GM19351 (cell line): ENCODE data around the gene GP5.

Source experiments
- ATAC-seq: cut with Tn5 transposase; IDR thresholded peaks from one replicate; pipeline ENCODE4 v1.9.1; 2021; ENCODE audit warnings: mild to moderate bottlenecking, moderate library complexity; ENCODE audit not compliant: unreplicated experiment

Gene GP5, protein sequence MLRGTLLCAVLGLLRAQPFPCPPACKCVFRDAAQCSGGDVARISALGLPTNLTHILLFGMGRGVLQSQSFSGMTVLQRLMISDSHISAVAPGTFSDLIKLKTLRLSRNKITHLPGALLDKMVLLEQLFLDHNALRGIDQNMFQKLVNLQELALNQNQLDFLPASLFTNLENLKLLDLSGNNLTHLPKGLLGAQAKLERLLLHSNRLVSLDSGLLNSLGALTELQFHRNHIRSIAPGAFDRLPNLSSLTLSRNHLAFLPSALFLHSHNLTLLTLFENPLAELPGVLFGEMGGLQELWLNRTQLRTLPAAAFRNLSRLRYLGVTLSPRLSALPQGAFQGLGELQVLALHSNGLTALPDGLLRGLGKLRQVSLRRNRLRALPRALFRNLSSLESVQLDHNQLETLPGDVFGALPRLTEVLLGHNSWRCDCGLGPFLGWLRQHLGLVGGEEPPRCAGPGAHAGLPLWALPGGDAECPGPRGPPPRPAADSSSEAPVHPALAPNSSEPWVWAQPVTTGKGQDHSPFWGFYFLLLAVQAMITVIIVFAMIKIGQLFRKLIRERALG

DNA sequence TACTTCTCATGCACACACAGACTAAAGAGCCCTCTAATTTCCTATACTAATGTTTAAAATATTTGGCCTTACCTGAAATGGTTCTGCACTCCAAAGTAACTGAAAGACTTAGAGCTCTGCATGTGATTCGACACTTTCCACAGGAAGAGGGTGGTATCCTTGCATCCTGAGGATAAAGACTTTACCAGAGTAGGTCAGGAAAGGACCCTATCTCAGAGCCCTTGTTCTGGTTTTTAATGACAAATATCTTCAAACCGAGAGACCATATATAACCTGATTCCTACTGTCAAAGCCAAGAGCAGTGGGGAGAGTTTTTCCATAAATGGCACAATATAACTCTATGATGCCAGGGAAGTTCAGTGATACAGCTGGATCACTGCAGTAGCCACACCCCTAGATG lies at the start of gene GP5:
Gene GP5, minus strand, starts transcription at position 101 of the 400 bp plus-strand sequence. CDS start 984 bp downstream, outside the sequence.
- ATAC-seq, result no peak

DNA sequence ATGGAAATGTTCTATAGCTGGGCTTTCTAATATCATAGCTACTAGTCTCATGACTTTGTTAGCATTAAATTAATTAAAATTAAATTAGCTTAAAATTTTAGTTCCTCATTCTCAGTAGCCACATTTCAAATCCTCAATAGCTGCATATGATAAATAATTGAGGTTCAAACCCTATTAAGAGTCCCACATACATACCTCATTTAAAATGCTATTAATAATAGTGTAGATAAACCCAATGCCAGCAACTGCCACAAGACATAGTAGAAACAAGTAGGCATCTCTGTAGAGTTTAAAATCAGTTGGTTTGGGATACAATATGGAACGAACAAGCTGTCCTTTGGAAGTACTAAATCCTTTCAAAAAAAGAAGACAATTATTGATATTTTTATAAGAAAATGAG lies 48.6 kb upstream of the GP5 start:
- ATAC-seq, result no peak

DNA sequence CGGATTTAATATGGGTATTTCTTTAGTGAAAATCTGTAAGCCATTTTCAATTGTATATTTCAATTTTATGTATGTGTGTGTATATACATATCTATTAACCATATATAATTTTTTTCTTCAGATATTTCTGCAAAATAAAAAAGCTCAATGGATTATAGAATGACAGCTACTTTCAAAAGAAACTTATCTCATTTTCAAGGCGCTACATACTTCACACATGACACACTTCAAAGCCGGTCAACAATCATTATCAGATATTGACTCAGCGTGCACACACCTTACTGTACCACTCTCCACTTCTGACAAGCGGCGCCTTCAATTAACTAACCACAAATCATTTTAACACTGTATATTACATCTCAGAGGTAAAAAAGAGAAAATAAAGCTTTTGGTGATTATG lies 48.1 kb upstream of the GP5 start:
- no peak for ATAC-seq

DNA sequence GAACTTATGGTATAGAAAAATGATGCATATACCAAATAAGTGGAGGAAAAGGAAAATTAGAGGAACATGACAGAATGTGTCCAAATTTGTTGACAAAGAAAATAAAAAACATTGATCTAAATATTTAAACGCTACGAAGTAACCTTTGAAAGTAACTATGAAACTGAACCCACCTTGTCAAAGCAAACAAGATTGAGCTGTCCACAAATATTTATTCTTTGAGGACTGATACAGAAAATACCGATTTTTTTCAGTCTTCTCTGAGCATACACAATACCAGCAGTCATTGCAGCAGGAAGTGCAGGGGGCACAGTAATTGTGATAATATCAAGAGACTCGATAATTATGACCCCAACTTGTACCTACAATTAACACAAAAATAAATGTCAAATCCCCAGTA lies 47.7 kb upstream of the GP5 start:
- ATAC-seq, result no peak

DNA sequence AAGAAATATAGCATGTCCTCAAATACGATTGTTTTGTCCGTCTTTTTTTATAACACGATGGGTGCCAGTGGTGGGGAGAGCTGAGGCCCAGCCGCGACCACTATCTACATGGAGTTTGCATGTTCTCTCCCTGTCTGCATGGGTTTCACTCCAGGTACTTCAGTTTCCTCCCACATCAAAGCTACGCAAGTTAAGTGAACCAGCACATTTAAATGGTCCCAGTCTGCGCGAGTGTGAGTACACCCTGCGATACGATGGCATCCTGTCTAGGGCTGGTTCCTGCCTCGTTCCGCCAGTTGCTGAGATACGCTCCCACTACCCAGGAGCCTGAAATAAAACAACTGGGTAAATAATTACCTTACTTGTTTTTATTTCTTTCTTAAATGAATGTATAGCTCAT lies 47.1 kb upstream of the GP5 start:
- ATAC-seq, result no peak

DNA sequence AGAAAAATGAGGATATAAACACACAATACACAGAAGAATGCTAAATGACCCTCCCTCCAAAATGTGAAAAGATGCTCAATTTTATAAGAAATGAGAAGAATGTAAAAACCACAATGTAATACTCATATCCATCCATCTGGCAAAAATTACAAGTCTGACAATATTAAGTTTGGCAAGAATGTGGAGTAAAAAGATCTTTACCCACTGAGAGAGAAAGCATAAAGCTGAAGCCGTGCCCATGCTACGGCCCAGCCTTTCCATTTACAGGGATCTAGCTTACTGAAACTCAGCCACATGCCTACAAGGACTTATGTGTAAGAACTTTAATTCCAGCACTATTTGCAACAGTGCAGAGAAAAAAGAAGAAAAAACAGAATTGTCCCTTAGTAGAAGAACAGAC lies 44.8 kb upstream of the GP5 start:
- ATAC-seq, result no peak

DNA sequence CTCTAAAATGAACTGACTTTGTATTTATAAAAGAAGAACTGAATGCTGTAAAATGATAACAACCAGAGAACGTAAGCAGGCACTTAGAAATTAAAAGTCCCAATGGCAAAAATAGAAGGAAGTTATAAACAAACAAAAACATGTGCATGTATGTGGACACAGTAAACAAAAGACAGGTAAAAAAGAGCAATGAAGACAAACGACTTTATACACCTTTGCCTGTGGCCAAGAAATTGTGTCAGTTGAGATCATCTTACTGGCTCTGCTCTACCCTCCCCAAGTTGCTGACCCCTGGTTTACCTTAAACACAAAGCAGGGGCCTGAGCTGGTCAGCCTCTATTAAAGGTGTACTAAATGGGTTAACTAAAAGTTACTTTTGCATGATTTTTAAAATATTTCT lies 41.7 kb upstream of the GP5 start:
- no peak for ATAC-seq

DNA sequence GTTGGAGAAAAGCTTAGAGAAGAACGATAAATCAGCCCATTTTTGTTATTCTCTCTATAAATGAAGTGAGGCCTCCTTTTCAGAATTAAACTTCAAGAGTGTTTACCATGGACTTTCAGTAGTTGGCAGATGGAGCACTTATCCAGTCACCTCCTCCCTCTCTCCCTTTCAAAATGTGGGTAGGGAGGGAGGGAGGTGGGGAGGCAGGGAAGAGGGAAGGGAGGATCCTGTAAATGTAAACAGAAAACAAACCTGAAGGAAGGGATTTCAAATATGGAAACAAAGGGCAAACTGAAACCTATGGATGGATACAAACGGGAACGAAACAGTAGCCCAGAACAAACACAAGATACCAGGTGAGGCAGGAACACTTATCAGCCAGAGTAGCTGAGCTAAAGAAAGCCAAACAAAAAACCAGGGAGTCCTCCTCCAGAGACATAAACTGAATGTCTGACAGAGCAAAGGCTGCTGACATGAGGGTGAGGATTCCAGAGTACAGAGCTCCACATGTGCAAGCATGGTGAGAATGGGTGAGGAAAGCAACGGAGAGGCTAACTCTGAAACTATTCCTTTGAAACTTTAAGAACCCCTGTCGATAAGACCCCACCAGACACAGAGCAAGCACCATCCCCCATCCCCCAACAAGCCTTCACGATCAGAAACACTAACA lies 41.0 kb upstream of the GP5 start:
- ATAC-seq, result no peak

DNA sequence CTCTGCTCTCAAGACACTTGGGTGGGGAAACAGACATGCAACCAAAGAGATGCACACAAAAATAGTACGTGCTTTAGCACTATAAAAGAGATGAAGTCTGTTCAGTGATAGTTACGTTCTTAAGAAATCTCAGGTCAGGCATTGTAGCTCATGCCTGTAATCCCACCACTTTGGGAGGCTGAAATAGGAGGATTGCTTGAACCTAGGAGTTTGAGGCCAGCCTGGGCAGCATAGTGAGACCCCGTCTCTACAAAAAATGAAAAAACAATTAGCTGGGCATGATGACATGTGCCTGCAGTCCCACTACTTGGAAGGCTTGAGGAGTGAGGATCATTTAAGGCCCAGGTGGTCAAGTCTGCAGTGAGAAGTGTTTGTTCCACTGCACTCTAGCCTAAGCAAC lies 35.4 kb upstream of the GP5 start:
- no peak for ATAC-seq

DNA sequence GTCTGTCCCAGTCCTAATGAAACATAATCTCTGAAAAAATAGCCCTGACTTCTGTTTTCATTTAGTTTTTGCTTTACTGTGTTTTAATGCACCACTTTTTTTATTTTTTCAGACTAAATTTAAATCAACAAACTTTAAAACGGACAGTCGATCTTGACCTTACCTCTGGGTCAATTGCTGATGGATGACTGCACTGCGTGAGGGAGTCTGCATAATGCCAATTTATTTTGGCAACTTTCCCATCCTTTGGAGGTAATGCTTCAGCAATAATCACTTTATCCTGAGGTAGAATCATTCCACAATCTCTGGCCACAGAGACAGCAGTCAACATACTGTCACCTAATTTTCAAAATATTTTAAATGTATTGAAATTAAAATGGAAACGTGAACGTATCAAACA lies 32.5 kb upstream of the GP5 start:
- no peak for ATAC-seq

DNA sequence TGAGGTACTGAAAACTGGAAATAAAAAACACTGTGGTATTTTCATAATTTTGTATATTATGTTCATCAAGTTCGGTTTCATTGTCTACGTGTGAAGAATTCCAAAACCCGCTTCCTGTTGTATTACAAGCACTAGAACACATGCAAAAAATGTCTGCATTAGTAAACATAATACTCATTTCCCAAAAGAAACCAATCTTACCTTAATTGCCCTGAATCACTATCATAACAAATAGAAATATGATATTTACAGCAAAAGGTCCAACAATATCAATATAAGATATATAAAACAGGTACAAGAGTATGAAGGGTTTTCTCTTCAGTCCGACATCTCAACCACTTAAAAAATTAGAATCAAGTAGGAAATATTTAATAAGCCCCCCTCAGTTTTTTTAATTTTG lies 26.3 kb upstream of the GP5 start:
- ATAC-seq, result no peak

DNA sequence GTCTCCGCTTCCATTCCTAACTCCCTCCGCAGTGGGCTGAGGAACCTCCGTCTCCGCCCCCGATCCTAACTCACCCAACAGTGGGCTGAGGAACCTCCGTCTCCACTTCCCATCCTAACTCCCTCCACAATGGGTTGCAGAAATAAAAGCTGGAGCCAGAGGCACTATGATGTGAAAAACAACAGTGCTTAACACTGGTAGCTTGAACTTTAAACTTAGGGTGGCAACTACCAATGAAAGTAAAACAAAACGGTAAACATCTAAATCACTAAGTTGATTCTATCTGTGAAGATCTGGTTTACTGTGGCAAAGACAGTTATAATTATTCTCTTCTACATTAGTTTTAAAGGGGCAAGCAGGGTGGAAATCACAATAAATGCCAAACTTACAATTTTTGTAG lies 25.9 kb upstream of the GP5 start:
- no peak for ATAC-seq

DNA sequence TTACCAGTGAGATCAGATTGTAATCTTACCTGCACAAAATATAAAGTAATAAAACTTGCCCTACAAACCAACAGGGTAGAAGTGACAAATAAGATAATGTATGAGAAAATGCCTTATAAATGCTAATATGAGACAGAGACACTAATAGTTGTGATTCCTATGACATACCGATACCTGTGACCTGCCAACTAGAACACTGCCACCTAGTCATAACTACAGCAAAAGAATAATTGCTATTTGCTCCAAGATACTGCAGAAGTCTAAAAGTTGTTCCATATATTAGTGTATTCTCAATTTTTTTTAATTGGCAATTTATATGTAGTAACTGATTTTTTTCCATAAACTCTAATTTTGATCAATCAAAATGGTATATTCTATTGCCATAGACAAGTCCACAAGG lies 25.3 kb upstream of the GP5 start:
- ATAC-seq, result no peak

DNA sequence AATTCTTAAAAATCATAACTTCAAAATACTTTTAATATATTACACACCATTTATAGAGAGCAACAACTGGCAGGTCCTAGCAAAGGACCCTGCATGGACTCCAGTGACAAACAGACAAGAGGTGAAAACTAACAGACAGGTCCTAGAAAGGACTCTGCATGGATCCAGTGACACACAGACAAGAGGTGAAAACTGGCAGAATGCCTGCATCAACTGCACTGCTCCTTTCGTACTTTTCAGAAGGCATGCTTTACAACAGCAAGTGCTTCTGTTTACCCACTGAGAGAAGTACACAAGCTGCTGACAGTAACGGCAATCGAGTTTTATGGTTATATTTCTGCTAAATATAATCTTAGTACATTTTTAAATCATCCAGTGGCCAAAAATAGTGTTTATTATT lies 24.3 kb upstream of the GP5 start:
- ATAC-seq, result no peak

DNA sequence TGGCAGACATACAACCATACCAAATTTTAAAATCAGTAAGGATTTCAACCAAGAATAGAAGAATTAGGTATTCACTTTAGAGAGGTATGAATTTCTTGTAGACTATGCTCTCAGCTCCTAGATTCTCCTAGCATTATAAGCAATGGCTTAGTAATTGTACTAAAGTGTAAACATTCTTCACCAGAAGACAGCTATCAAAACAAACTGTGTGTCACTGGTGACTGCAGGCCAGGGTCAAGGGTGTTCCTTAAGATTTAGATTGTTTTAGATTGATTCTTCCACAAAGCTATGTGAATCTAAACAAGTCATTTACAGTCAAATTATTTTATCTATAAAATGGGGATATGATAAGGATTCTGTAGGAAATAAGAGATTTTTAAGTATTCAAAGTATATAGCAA lies 23.1 kb upstream of the GP5 start:
- ATAC-seq, result no peak

DNA sequence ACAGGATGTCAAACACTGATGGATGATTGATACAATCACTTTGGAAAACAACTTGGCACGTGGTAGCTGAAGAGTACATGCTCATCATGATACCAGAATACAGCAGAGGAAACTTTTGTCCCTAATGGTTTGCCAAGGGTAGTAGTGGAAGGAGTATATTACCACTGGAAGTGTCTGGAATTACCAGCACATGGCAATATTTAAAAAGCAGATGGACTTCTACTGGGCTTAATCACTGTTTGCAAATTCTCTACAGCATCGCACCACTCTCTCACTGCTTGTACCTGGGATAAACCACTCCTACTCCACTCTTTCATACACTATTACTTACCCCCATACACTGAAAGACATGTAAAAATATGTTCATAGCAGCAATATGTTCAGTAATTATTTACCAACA lies 19.6 kb upstream of the GP5 start:
- no peak for ATAC-seq

DNA sequence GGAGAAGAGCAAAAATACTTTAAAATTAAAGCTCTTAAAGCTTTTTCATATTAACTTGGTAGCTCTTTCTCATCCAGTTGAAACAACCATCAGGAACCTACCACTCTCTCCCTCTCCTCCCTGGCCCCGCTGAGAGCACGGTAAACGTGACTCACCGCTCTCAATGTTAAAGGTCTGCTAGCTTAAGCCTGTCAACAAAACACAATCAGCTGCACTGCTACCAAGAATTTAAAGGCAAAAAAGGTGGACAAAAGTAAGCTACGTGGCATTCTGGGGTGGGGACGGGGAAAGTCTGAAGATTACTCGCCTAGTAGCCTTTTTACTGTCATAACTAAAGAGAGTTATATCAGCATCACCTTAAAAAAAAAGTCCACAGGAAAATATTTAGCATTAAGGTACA lies 8.4 kb upstream of the GP5 start:
- no peak for ATAC-seq

DNA sequence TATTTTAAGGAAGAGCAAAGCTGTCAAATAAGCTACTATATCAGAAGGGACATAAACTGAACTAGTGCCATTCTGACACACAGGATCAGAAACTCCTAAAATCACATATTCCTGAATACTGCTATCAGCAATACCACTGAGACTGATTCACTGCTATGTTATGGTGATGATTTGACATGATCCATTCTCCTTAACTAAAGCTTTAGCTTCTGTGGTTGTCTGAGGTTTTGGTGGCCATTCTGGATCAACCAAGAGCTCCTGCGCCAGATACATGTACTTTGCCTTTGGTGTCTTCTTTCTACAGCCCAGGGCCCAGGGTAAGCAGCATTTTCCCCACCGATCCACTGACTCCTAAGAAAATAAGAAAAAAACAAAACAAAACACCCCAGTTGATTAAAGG lies 6.7 kb upstream of the GP5 start:
- no peak for ATAC-seq

DNA sequence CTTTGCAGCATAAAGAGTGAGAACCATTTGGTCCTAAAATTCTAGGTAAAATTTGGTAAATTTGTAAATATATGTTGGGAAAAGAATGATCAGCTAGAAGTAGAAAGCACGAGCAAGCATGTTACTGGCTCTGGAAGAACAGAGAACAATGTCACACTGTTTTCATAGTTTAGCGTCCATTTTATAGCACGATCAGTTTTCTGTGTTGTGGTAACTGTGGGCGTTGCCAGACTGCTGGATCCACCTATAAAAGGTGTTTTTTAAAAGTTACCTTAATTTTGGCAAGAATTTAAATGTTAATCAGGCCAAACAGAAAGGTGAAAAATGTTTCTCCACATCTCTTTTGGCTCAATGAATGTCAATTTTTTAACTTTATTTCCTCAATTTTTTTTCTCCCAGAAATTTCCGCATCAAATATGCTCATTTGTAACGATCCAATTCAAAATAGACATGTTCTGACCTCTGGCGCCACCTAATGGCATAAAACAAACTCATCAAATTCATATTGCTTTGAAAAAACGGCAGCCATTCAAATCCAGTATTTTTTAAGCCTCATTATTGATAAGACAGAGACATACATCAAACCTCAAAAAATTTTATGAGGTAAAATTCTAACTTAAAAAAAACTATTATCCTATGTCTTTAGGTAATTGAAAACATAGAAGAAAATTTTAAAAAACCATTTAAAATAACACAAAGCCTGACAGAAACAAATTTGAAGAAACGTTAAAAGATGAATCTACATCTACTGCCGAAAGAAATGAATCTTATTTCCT lies 5.5 kb upstream of the GP5 start:
- ATAC-seq, result no peak

DNA sequence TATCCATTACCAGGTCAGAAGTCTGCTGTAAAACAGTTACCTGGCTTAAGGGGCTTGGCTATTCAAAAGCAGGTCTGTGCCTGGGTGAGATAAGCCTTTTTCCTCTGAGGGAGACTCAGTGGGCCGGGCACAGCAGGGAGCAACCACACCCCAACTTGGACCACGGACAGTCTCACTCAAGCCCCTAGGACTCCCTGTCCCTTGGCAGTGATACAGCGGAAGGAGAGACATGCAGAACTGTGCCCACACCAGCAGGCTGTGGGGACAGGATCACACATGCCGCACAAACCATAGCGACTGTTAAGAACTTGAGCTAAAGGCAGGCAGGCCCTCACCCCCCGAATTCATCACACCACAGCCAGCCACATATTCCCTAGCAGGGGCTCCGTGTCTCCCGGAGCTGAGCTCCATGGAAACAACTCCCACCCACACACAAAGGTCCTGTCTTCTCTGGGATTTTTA lies 2.8 kb upstream of the GP5 start:
- ATAC-seq, result no peak

DNA sequence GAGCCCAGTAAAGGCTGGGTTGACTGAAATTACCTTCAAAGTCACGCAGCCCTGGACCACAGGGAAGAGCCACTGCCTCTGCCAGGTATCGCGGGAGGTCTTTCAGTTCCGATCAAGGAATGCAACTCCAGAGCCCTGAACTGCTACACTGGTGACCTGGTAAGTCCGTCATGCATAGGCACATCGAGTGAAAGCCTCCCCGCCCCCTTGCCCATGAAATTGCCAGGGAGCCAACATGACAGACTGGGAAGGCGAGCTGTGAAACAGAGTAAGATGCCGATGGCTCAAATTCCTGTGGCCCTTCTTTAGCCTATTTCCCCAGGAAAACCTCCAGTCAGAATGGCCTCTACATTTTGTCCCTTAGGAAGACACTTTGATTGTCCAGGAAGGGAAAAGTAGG lies 2.3 kb upstream of the GP5 start:
- no peak for ATAC-seq
